Measurements from ENCODE around the gene EFNA1. TPM values are rescaled to one million over a fixed set of nuclear protein-coding genes. Genes with fewer than 3 reads are reported as not detected.

Gene EFNA1
- total and polyA plus RNA-seq, 2 experiments from 2014 or later: 3.2 to 5.1 TPM

DNA sequence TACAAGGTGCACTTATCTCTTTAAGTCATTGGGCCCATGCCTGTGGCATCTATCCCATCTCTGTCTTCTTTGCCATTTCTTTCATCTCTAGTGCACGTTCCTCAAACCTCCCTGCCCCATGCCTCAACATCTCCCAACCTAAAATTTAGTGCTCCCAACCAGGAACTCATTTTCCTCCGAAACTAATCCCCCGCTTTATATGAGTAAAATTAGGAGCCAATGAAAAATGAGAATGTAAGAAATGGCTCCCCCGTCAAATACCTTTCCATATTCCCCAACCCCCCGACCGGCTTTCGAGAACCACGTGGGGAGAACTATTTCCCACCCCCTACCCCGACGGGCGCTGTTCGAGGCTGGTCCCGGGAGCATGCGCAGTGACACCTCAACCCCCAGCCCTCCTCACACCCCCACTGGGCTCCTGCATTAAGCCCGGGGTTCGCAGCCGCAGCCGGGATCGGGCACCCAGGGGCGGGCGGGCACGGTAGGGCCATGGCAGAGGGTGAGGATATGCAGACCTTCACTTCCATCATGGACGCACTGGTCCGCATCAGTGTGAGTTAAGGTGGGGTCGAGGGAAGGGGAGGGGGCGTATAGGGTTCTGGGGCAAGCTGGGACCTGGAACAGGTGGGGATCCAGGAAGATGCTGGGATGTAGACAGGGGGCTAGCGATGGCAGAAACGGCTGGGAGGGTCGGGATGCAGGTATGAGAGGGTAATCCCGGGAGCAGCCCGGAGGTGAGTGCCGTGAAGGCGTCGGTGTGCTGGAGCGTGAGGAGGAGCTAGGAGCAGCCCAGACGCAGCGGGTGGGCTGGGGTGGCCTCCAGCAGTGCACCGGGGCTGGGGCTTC, 46.0 kb downstream of the EFNA1 start, which contains the start of gene TRIM46:
TSS of gene TRIM46 (plus strand) at position 372 of the 846 bp plus-strand sequence. CDS start at position 490, 118 bp downstream.
- Histone ChIP-seq H3K4me1 (ENCODE audit: insufficient read depth) (peaks cover 18% of the 10 kb centered on the region), H3K27ac (ENCODE audit: low read depth) (peak within 1 kb of the TSS; percentile 86), H3K4me2 (peak within 1 kb of the TSS; percentile 100), H3F3A (replicated peaks; ENCODE audit: low read depth) (peaks cover 25% of the 10 kb centered on the region), H3K4me3 (peak within 1 kb of the TSS; percentile 84), H3K27me3 (ENCODE audit: insufficient read depth) (no peaks in the 10 kb centered on the region), H3K79me2 (replicated peaks; ENCODE audit: insufficient read depth) (peaks cover 20% of the 10 kb centered on the region), H4K20me1 (replicated peaks; ENCODE audit: insufficient read depth) (no peaks in the 10 kb centered on the region), H3K9me2 (ENCODE audit: insufficient read depth) (no peaks in the 10 kb centered on the region), H3K36me3 (ENCODE audit: insufficient read depth) (peaks cover 8% of the 10 kb centered on the region; the same call in 1 of the 2 replicates), H2AFZ (peak within 1 kb of the TSS; percentile 87; the same call in 1 of the 2 replicates)
- DNase-seq (ENCODE audit: low spot score): peak; percentile 85
- Mint-ChIP-seq H3K27me3 (ENCODE audit: insufficient read depth, low read depth, poor library complexity) (peaks cover 18% of the 10 kb centered on the region), H3K9me3 (peaks cover 4% of the 10 kb centered on the region), H3K36me3 (ENCODE audit: low read depth) (peaks cover 38% of the 10 kb centered on the region), H3K4me1 (peaks cover 25% of the 10 kb centered on the region), H3K27ac (peak within 1 kb of the TSS; percentile 94), H3K4me3 (peak within 1 kb of the TSS; percentile 86)
- TF ChIP-seq, protein P1, sequence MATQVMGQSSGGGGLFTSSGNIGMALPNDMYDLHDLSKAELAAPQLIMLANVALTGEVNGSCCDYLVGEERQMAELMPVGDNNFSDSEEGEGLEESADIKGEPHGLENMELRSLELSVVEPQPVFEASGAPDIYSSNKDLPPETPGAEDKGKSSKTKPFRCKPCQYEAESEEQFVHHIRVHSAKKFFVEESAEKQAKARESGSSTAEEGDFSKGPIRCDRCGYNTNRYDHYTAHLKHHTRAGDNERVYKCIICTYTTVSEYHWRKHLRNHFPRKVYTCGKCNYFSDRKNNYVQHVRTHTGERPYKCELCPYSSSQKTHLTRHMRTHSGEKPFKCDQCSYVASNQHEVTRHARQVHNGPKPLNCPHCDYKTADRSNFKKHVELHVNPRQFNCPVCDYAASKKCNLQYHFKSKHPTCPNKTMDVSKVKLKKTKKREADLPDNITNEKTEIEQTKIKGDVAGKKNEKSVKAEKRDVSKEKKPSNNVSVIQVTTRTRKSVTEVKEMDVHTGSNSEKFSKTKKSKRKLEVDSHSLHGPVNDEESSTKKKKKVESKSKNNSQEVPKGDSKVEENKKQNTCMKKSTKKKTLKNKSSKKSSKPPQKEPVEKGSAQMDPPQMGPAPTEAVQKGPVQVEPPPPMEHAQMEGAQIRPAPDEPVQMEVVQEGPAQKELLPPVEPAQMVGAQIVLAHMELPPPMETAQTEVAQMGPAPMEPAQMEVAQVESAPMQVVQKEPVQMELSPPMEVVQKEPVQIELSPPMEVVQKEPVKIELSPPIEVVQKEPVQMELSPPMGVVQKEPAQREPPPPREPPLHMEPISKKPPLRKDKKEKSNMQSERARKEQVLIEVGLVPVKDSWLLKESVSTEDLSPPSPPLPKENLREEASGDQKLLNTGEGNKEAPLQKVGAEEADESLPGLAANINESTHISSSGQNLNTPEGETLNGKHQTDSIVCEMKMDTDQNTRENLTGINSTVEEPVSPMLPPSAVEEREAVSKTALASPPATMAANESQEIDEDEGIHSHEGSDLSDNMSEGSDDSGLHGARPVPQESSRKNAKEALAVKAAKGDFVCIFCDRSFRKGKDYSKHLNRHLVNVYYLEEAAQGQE (IDR thresholded peaks at IDR 0.05; ENCODE audit: unreplicated experiment): no peak
- TF ChIP-seq, protein P2, sequence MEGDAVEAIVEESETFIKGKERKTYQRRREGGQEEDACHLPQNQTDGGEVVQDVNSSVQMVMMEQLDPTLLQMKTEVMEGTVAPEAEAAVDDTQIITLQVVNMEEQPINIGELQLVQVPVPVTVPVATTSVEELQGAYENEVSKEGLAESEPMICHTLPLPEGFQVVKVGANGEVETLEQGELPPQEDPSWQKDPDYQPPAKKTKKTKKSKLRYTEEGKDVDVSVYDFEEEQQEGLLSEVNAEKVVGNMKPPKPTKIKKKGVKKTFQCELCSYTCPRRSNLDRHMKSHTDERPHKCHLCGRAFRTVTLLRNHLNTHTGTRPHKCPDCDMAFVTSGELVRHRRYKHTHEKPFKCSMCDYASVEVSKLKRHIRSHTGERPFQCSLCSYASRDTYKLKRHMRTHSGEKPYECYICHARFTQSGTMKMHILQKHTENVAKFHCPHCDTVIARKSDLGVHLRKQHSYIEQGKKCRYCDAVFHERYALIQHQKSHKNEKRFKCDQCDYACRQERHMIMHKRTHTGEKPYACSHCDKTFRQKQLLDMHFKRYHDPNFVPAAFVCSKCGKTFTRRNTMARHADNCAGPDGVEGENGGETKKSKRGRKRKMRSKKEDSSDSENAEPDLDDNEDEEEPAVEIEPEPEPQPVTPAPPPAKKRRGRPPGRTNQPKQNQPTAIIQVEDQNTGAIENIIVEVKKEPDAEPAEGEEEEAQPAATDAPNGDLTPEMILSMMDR (conservative IDR thresholded peaks at IDR 0.05; ENCODE audit: low read depth in 2 of 2): peak in 1 of 2 experiments; percentile 15; a peak in 1 of 4 replicates
- TF ChIP-seq POLR2AphosphoS5 (IDR thresholded peaks at IDR 0.05; ENCODE audit: low read depth): peak; percentile 50; the same call in 1 of the 2 replicates
- peak; percentile 46 for ATAC-seq

- H3K27ac Mint-ChIP-seq: peak overlapping the region; percentile 88
- H2AFZ ChIP-seq: no peak overlapping the region
- H3K27me3 Mint-ChIP-seq (ENCODE audit: insufficient read depth, low read depth, poor library complexity): peaks cover 18% of the 10 kb centered on the region
- peaks cover 12% of the 10 kb centered on the region; the same call in 1 of the 2 replicates for H3K36me3 ChIP-seq (ENCODE audit: insufficient read depth)
- no peaks in the 10 kb centered on the region for H3K27me3 ChIP-seq (ENCODE audit: insufficient read depth)
- peaks cover 20% of the 10 kb centered on the region for H3K79me2 ChIP-seq (replicated peaks; ENCODE audit: insufficient read depth)
- H3K4me2 ChIP-seq: peak overlapping the region; percentile 100
- H3K4me1 Mint-ChIP-seq: peaks cover 25% of the 10 kb centered on the region
- peaks cover 18% of the 10 kb centered on the region for H3K4me1 ChIP-seq (ENCODE audit: insufficient read depth)
- DNase-seq (ENCODE audit: low spot score): peak; percentile 87
- peak overlapping the region; percentile 80; the same call in 1 of the 2 replicates for H3K27ac ChIP-seq (ENCODE audit: low read depth)
- peak overlapping the region; percentile 86 for H3K4me3 Mint-ChIP-seq
- H3K9me2 ChIP-seq (ENCODE audit: insufficient read depth): no peaks in the 10 kb centered on the region
- H3F3A ChIP-seq (replicated peaks; ENCODE audit: low read depth): peaks cover 22% of the 10 kb centered on the region
- peak; percentile 19 for ATAC-seq
- peak overlapping the region; percentile 84 for H3K4me3 ChIP-seq
- H3K9me3 Mint-ChIP-seq: peaks cover 4% of the 10 kb centered on the region
- H4K20me1 ChIP-seq (replicated peaks; ENCODE audit: insufficient read depth): no peaks in the 10 kb centered on the region
- peaks cover 42% of the 10 kb centered on the region for H3K36me3 Mint-ChIP-seq (ENCODE audit: low read depth)
- TF ChIP-seq CREB1 (CRISPR knock-in tag; IDR thresholded peaks at IDR 0.05; ENCODE audit: low read depth) (no peak), JUNB (IDR thresholded peaks at IDR 0.05; ENCODE audit: unreplicated experiment) (no peak), ETS1 (IDR thresholded peaks at IDR 0.05) (peak; percentile 56; the same call in 1 of the 2 replicates), ZNF331 (CRISPR knock-in tag; IDR thresholded peaks at IDR 0.05; ENCODE audit: low read depth) (no peak), STAT1 (IDR thresholded peaks at IDR 0.05; ENCODE audit: unreplicated experiment) (no peak)
Measured at GRCh38 chr1:155174324-155175280, 46.9 kb downstream of the EFNA1 start.

Data from GM23338 (cell line).